ENCODE results near the gene ITGB6.
"Not testable (repeated sequence)": the region's sequence is repeated elsewhere in the genome, so short reads cannot be mapped to it uniquely, and the experiment has no call there.

Gene ITGB6

DNA sequence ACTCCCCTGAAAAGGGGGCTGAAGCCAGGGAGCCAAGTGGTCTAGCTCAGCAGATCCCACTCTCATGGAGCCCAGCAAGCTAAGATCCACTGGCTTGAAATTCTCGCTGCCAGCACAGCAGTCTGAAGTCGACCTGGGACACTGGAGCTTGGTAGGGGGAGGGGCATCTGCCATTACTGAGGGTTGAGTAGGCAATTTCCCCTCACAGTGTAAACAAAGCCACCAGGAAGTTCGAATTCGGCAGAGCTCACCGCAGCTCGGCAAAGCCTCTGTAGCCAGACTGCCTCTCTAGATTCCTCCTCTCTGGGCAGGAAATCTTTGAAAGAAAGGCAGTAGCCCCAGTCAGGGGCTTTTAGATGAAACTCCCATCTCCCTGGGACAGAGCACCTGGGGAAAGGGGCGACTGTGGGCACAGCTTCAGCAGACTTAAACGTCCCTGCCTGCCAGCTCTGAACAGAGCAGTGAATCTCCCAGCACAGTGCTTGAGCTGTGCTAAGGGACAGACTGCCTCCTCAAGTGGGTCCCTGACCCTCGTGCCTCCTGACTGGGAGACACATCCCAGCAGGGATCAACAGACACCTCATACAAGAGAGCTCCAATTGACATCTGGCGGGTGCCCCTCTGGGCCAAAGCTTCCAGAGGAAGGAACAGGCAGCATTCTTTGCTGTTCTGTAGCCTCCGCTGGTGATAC, 18.8 kb downstream of the ITGB6 start:
- DNase-seq (ENCODE audit: low read depth), result not testable (repeated sequence)

DNA sequence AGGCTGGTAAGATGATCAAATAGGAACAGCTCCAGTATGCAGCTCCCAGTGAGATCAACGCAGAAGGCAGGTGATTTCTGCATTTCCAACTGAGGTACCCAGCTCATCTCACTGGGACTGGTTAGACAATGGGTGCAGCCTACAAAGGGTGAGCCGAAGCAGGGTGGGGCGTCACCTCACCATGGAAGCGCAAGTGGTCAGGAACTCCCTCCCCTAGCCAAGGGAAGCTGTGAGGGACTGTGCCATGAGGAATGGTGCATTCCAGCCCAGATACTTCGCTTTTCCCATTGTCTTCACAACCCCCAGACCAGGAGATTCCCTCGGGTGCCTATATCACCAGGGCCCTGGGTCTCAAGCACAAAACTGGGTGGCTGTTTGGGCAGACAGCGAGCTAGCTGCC, 19.4 kb downstream of the ITGB6 start:
- DNase-seq (ENCODE audit: low read depth), result not testable (repeated sequence)

DNA sequence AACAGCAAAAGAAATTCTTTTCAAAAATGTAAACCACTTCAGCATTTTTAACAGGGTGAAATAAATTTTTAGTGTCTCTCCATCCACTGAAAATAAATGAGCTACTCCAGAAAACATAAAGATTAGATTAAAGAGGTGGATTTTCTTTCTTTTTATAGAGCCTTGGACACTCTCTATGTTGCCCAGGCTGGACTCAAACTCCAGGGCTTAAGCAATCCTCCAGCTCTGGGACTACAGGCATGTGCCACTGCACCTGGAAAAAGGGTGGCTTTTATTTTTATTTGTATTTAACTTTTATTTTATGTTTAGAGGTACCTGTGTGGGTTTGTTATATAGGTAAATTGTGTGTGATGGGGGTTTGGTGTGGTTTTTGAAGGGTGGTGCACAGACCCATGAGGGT, 19.9 kb downstream of the ITGB6 start:
- no peak for DNase-seq (ENCODE audit: low read depth)

DNA sequence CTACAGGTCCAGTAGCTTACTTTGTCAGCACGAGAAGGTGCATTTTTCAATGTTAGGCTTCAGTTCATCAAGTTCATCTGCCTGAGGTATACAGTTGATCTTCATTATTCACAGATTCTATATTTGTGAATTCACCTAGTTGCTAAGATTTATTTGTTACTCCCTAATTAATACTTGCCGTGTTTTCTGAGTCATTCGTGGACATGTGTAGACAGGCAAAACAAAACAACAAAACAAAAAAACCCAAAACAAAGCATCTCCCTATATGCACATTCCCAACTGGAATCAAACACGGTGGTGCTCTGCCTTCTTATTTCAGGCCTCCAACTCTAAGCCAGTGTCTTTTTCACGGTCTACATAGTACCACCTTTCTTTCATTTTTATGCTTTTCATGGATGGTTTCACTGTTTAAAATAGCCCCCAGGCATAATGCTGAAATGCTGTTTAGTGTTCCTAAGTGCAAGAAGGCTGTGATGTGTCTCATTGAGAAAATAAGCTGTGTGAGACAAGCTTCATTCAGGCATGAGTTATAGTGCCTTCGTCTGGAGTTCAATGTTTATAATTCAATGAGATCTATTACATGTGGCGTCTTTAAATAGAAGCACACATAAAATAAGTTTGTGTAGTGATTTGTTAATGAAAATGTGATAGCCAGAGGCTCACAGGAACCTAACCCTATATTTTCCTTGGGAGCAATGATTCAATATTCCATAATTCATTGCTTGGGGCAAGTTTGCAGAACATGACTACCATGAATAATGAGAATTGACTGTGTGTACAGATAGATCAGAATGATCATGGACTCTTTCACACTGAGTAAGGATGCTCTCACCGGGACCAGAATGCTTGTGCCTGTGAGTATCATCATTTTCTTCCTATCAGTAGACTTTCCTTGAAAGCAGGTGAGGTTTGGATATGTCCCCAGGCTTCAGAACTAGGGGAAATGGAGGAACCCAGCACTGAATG, 24.6 kb downstream of the ITGB6 start:
- no peak for DNase-seq (ENCODE audit: low read depth)

DNA sequence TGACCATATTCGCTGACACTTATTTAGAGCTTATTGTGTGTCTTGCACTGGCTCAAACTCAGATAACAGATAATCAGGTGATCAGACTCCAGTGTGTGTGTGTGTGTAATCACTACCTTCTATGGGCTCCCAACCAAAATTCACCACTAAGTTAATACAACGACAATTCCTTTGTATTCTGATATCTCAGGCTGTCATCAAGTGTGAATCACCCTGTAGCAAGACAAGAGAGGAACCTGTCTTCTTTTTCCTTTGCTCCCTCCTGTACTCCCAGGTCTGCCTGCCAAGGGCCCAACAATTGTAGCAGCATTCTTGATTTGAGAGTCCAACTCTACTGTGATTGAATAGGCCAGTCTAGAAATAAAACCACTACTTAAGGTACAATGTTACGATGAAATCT, 25.8 kb downstream of the ITGB6 start:
- DNase-seq (ENCODE audit: low read depth), result no peak

DNA sequence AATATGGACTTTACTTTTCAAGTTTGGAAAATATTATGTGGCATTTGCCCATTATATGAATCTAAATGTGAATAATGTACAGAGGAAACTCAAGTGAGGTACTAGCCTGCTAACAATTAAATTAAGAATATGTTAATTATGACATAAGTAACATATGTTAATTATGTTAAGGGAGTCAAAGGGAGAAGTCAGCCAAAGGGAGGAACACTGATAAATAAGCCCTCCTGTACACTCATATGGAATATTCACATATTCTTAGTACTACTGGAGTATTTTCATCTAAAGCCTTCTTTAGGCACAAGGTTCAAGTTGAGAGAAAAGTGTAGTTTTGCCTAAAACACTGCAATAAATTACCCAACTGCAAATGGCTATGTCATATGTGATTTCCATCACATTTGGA, 30.1 kb downstream of the ITGB6 start:
- DNase-seq (ENCODE audit: low read depth), result no peak

DNA sequence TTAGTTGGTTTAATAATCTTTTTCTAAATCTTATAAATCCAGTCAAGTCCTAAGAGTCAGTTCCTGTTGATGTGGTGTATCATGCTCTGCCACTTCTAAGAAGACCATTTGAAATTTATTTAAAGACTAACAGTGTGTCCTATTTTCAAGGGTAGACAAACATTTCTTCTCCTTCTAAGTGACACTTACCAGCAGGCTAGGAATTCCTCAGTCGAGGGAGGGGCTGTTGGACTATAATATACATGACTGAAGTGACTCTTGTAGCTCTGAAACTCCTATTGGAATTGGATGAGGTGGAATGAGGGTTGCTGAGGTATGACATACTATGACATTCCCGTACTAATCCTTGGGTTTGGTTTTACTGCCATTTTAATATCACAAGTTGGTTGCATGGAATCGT, 30.6 kb downstream of the ITGB6 start:
- DNase-seq (ENCODE audit: low read depth), result no peak

DNA sequence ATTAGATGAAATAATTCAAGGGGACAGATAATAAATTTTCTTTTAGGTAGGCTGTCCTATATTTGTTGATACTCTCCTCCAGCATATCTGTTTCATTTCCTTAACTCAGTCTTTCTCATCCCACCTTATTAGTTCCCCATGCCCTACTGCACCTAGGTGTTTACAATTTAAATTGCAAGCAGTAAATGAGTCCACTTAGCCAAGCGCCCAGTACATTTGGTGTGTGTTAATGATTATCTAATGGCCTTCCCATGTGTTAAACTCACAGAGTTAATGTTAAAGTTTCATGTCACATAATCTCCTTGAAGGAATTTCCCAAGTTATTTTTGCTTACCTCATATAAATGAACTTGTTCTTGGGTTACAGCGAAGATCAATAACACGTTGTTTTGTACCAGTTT, 31.2 kb downstream of the ITGB6 start:
- DNase-seq (ENCODE audit: low read depth), result no peak

DNA sequence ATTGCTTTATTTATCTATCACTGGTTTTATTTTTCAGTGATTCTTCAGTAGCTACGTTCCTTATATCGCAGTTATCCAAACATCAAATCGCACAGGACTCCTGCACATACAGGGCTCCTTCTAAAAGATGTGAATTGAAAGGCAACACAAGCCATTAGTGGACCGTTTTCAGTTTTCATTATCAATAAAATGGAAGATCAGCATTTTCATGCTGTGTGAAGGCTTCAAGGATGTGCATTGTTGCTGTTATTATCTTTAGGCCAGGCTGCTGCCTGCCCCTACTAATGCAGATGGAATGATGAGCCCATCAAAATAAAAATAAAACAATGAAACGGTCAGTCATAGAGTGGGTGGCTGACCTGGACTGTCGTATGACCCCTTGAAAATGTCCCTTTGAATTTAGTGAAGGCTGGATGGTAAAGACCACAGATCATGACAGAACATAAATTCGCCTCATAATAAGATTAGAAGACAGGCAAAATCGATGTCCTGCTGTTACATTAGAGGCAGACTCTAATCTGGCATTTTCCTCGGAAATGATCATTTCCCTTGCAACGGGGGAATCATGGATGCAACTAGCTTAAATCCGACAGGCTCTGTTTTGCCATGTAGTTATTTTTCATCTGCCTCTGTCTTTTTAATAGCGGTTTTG, 32.9 kb downstream of the ITGB6 start:
- no peak for DNase-seq (ENCODE audit: low read depth)

DNA sequence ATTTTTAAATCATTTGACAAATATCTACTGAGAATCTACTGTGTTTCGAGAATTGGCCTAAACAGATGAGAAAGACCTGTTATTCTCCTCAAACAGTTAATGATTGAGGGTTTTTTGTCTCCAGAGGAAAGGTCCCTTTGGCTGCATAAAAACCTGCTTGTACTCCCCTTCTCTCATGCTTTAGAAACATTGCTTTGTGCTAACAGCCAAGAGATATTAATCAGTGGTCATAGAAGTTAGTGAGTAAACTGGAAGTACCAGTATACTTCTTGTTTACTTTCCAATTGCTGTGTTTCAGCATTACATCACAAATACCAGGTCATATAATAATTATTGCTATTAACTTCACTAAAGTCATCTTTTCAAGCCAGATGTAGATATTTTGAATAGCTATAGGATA, 34.1 kb downstream of the ITGB6 start:
- no peak for DNase-seq (ENCODE audit: low read depth)

DNA sequence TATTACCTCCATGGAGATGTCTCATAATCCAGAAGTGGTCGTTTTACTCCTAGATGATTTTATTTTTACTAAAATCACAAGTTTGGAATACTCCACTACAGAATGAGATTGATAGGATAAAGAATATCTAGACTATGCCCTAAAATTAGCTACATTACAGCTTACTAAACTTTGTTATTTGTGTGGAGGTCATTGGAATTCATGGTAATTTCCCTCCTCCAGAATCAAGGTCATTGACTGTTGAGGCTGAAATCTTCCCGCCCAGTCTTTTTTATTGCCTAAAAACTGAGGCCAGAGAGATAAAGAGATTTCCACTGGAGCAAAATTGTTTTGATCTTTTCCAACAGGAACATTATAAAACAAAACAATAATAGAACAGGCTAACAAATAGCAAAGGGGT, 35.0 kb downstream of the ITGB6 start:
- DNase-seq (ENCODE audit: low read depth), result no peak

DNA sequence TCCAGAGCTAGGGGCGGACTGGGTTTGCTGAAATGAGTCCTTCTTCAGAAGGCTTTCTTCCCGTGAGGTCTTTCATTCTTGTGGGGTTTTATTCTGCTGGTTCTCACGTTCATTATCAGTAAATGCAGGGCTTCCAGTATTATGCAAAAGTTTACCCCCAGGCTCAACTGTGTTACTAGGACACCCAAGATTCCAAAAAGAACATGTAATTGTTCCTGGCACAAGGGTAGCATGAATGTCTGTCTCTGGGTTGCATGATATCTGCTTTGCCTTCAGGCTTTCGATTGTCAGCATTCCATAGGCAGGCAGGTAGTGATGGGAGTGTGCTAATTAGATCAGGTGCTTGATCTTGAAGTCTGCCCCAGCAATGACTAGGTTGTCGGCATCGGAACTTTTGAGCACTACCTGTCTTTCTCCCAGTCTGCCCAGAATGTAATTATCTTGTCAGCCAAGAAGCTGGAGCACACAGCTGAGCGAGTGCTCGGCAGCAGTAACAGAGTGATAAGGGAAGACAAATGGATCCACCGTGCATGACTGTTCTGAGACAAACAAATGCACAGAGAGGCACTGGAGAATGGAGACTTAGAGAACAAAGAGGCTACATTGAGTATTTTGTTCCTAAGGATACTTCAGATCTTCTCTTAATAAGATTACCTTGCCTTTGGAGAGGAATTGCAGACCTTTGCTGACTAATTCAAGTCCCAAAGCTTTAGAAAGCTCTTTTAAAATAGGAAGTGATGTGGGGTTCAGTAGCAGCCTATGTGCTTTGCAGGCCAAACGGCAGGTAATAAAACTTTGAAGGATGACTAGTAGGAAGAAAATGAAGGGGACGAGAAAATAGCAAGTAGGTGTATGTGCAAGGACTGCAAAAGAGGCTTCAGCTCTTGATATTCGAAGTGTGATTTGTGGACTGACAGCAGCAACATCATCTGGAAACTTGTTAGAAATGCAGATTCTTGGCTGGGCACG, 41.9 kb downstream of the ITGB6 start:
- no peak for DNase-seq (ENCODE audit: low read depth)

DNA sequence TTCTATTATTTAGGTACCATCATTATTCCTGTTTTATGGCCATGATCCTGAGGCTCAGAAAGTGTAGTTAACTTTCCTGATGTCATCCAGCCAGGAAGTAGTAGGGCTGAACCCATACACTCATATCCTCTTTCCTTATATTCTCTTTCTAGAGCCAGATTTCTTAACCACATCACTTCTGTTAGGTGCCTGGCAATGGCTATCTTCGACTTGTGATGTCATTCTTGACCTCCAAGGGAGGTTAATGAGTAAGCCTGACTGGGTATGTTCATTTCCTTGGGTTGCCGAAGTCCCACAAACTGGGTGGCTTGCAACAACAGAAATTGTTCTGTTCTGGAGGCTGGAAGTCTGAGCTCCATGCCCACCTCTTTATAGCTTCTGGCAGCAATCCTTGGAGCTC, 43.4 kb downstream of the ITGB6 start:
- peak; percentile 56 for DNase-seq (ENCODE audit: low read depth)

DNA sequence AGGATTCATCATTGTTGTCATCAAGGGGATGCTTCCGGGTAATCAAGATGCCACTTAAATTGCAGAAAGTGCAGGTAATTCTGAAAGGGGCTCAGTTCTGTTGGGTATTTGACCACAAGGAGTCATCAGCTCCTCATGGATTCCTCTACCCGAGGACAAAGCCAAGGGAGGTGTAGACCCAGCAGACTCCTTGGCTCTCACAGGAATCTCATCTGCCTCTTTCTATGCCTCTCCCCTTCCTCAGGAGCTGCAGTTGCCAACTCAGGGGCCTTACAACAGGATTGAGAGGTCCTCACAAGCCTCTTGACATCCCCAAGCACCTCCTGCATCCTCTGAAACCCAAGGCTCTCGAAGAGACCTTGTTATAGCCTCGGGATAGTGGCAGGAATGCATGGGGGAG, 44.0 kb downstream of the ITGB6 start:
- no peak for DNase-seq (ENCODE audit: low read depth)

DNA sequence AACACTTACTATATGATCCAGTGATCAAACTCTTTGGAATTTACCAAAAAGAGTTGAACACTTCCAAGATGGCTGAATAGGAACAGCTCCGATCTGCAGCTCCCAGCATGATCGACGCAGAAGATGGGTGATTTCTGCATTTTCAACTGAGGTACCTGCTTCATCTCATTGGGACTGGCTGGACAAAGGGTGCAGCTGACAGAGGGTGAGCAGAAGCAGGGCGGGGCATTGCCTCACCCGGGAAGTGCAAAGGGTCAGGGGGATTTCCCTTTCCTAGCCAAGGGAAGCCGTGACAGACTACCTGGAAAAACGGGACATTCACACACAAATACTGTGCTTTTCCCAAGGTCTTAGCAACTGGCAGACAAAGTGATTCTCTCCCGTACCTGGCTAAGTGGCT, 51.7 kb downstream of the ITGB6 start:
- not testable (repeated sequence) for DNase-seq (ENCODE audit: low read depth)

DNA sequence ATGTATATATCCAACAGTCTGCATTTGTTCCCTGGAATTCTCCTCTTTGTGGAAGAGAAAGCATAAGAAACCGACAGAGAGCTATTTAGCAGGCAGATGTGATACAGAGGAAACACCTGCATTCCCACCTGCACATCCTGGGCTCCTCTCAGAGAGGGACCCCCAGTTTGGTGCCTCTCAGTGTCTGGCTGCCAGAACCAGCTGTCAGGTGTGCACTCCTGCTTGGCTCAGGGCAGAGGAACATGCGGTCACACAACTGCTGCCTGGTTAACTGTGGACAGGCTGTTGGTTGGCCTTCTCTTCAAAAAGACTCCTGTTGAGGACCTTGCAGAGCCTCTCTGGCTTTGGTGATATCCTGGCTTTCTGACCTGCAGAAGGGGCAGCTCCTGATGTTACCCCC, 54.6 kb downstream of the ITGB6 start:
- DNase-seq (ENCODE audit: low read depth), result no peak

DNA sequence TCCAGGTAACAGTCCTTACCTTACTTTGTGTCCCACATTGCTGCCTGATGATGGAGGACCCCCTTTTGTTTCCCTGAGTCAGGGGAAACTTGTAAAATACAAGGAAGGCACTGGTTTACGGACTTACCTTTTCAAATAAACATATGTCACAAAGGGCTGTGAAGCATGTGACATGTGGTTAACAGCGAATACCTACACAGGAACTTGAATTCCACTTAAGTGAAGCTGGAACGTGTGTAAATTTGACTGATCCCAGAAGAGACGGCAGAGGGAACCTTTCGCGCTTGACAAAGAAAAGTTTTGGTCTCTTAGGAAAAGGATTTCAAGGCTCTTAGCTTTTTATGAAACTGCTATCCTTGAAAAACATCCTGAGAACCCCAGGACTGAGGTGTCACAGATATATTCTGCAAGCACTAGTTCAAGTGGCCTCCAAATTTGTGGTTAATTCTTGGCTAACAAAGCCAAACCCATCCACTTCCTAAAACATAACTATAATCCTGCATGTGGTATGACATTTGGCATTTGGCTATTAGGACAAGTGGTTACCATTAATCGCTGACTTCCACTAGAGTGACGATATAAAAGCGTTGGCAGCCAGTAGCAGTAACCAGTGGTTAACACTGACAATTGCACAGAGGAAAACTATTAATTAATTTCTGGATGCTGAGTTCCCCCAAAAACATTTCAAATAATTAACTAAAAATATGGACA, 55.6 kb downstream of the ITGB6 start:
- no peak for DNase-seq (ENCODE audit: low read depth)

DNA sequence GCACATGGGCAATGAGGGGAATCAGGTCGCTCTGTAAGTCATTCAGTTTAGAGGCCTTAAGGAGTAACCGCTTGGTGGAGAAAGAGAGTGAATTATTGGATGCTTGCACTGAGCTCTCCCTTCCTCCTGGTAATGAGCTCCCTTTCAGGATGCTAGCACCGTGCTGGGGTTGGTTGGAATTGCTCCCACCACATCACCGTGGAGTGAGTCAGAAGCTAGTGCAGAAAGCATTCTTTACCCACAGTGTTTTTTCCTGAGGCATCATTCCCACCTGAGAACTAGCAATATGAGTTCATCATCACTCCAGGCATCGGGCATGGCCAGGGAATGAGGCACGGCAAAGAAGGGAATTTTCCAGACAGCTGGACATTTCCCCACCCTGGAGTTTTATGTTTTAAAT, 57.6 kb downstream of the ITGB6 start:
- no peak for DNase-seq (ENCODE audit: low read depth)

DNA sequence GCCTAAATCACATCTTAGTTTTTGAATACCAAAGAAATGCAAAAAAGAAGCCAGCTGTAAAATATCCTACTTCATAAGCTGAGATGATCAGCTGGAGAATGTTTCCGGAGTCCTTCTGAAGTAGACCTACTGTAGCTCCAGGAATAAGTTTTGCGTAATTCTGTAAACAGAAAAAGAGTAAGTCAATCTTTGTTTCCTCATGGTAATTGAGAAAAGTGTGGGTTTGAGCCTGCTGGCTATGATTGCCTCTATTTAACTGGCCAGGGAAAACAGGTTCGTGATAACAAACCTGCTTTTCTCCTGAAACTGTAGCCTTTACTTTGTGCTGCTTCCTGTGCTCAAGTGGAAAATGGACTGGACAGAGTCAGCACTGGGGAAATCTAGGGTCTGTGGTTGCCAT, 58.2 kb downstream of the ITGB6 start:
- no peak for DNase-seq (ENCODE audit: low read depth)

DNA sequence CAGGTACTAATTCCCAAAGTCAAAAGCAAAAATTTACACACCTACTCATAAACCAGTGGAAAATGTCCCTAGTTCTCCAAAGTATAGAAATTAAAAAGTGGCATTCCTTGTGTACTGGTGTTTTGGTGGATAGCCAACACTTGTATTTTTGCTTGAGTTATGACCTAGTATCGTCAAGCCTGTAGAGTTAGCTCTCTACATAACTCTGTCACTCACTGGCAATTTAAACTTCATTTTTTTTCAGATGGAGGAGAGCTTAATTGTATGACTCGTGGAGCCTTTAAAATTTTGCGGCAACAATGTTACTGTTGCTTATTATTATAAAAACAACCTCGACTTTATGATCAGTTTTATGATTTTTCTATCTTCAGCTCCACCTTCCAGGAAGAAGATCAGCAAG, 58.7 kb downstream of the ITGB6 start:
- no peak for DNase-seq (ENCODE audit: low read depth)

DNA sequence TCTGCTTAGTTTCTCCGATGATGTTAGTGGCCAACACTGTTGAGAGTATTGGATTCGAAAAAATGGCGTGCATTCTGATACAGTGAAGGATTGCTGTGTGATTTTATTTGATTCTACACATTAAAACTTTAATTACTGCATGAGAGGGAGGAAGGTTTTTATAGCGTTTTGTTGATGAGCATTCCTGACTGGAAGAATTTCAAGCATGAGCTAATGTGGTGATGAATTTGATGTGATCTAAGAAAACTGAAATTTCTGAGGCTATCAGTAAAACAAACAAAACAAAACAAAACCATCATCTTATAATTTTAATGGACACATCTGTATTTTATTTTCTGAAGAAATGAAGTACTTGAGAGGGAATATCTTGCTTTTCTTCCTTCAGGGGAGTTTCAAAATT, 59.6 kb downstream of the ITGB6 start:
- no peak for DNase-seq (ENCODE audit: low read depth)

All from HS-5 (cell line).